ENCODE results near the gene TMEM108.

Gene TMEM108

GRCh38 chr3:133354721-133355120, 316.5 kb downstream of the TMEM108 start:
- no peak for DNase-seq (ENCODE audit: extremely low read depth, low read depth)
- TF ChIP-seq CTCF (IDR thresholded peaks at IDR 0.05; ENCODE audit: low read depth, low read length, missing control alignments): no peak
- no peak overlapping the region for H3K4me3 ChIP-seq (replicated peaks; ENCODE audit: low read depth, low read length)

- no peak overlapping the region for H3K4me3 ChIP-seq (replicated peaks; ENCODE audit: low read depth, low read length)
- no peak for DNase-seq (ENCODE audit: extremely low read depth, low read depth)
- TF ChIP-seq CTCF (IDR thresholded peaks at IDR 0.05; ENCODE audit: low read depth, low read length, missing control alignments): no peak
These were observed 322.3 kb downstream of the TMEM108 start for GRCh38 chr3:133360476-133360875.

- TF ChIP-seq CTCF (IDR thresholded peaks at IDR 0.05; ENCODE audit: low read depth, low read length, missing control alignments): no peak
These were observed 322.8 kb downstream of the TMEM108 start for GRCh38 chr3:133361011-133361410.

GRCh38 chr3:133361435-133361834, 323.2 kb downstream of the TMEM108 start:
- H3K4me3 ChIP-seq (replicated peaks; ENCODE audit: low read depth, low read length): no peak overlapping the region
- no peak for DNase-seq (ENCODE audit: extremely low read depth, low read depth)
- no peak for TF ChIP-seq CTCF (IDR thresholded peaks at IDR 0.05; ENCODE audit: low read depth, low read length, missing control alignments)

More at GRCh38 chr3:133361011-133361410, 322.8 kb downstream of the TMEM108 start:
- no peak overlapping the region for H3K4me3 ChIP-seq (replicated peaks; ENCODE audit: low read depth, low read length)
- no peak for DNase-seq (ENCODE audit: extremely low read depth, low read depth)

- DNase-seq (ENCODE audit: extremely low read depth, low read depth): no peak
- no peak for TF ChIP-seq CTCF (IDR thresholded peaks at IDR 0.05; ENCODE audit: low read depth, low read length, missing control alignments)
- no peak overlapping the region for H3K4me3 ChIP-seq (replicated peaks; ENCODE audit: low read depth, low read length)
These were observed 324.3 kb downstream of the TMEM108 start for GRCh38 chr3:133362539-133362938.

GRCh38 chr3:133364704-133365103, 326.5 kb downstream of the TMEM108 start:
- no peak for DNase-seq (ENCODE audit: extremely low read depth, low read depth)
- no peak overlapping the region for H3K4me3 ChIP-seq (replicated peaks; ENCODE audit: low read depth, low read length)
- no peak for TF ChIP-seq CTCF (IDR thresholded peaks at IDR 0.05; ENCODE audit: low read depth, low read length, missing control alignments)

- no peak for TF ChIP-seq CTCF (IDR thresholded peaks at IDR 0.05; ENCODE audit: low read depth, low read length, missing control alignments)
- DNase-seq (ENCODE audit: extremely low read depth, low read depth): no peak
- H3K4me3 ChIP-seq (replicated peaks; ENCODE audit: low read depth, low read length): no peak overlapping the region
These were observed 328.7 kb downstream of the TMEM108 start for GRCh38 chr3:133366921-133367320.
